Right forelimb (tissue), 1 donor: ENCODE data around the gene TRNP1.

Source experiments
- DNase-seq: peaks from one replicate; pipeline ENCODE4 v3.0.0-alpha.2; 2018

Gene TRNP1

DNA sequence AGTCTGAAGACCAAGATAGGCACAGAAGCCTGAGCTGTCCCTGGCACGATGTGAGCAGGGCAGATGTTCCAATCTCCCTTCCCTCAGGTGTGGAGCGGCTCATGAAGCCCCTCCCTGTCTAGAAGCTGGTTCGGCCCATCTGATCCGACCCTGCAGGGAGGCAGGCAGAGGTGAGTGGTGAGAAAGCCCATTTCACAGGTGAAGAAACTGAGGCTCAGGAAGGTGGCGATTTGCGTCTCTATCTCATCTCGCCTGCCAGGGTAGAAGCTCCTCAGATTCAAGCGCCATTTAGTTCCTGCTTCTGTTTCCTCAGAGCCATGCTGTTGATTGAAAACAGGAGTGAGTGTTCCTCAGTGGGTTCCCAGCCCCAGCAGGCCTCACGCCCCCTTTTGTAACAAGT is 36.0 kb downstream of the TRNP1 start:
- DNase-seq, result no peak

DNA sequence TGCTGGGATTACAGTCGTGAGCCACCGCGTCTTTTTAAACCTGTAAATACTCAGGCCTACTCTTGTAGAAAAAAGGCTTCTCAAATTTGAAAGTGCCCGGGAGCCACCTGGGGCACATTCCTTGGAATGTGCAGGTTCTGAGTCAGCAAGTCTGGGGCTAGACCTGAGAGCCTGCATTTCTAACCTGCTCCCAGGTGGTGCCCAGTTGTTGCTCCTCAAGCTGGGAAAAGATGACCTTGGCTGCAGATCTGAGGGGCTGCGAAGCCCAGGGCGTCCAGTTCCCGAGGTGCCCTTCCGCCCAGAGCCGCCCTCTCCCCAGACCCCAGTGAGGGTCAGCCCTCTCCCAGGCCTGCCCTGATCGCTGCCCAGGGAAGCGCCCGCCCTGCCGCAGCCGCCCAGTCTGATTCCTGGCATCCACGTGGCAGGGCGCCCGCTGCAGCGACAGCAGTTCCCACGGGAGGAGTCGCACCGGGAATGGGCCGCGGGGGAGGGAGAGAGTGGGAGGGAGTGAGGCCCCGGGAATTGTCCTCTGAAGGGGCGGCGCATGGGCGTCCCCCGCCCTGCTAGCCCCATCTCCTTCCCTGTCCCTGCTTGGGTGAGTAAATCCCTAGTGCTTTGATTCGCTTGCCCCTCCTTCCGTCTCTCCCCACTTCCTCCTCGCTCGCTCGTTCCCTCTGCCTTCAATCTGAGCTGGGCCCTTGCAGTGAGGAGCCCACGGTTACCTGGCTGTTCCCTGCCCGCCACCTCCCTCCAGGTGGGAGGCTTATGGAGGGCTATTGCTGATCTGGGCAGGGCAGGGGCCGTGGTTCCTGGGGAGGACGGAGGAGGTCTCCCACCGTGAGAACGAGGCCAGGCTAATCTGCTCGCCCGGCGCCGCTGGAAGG is 38.0 kb downstream of the TRNP1 start:
- peak; percentile 68 for DNase-seq

DNA sequence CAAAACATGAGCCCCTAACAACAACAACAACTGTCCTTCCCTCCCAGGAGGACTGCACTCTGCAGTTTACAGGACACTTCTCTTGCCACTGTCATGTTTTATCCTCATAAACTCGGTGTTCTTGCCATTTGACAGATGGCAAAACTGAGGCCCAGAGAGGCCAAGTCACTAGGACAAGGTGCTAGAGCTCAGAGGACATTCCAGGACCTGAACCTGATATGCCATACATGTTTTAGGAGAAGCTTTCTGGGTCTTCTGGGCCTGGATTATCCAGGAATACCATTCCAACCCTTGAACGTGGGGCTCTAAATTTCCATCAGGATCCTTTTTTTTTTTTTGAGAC is 38.6 kb downstream of the TRNP1 start:
- DNase-seq, result no peak

DNA sequence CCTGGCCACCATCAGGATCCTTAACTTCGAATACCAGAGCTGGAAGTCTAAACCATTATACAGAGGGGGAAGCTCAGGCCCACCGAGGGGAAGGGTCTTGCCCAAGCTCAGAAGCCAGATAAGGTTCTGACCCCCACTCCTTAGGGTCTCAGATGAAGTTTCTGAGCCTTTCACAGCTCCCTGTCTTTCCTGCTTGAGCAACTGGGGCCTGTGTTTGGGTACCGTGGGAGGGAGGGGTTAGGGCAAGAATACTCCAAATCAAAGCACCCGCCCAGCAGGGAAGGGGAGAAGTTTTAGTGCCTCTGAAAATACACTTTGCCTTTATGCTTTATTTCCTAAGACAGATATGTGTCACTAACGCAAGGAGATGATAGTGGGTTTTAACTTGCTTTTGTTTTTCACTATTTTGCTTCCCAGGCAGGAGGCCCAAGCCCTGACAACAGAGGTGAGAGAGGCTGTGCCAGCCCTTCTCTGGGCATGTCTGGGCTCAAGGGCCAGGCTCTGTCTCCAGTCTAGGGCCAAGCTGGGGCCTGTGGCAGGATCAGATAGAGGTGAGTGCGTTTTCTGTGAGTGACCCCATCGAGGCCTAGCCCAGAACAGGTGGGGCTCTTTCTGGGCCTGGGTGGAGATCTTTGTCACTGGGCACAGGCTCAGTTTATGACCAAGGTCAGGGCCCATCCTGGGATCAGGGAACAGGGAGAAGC is 39.7 kb downstream of the TRNP1 start:
- no peak for DNase-seq

DNA sequence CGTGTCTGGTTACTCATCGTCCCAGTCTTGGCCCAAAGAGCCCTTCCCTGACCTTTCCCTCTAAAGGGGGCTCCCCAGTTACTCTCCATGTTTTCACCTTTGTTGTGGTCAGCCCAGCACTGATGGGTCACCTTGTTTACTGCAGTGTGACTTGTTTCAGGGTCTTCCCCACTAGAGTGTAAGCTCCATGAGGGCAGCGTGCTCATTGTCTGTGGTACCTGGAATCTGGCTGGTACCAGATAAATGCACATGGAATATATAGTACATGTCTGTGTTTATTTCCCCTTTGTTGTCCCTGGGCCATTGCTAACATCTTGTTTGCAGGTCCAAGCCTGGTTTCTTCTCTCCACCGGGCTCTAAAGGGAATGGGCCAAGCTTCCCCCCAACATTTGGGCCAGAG is 41.9 kb downstream of the TRNP1 start:
- DNase-seq, result no peak

DNA sequence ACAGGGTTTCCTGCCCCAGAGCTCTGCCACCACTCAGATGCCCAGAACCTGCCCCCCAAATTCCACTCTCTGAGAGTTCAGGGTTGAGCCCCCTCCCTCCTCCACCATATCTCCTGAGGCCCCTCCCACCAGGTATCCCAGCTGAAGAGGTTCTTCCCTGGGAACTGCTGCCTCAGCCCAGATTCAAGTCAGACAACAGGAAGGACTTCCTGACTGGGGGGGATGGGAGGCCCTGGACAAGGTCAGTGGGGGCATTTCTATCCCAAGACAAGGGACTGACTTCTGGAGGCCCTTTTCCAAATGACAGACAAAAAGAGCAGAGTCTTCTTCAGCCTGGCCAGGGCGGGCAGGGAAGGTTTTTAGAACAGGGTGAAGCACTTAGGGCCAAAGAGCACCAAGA is 43.2 kb downstream of the TRNP1 start:
- DNase-seq, result no peak

DNA sequence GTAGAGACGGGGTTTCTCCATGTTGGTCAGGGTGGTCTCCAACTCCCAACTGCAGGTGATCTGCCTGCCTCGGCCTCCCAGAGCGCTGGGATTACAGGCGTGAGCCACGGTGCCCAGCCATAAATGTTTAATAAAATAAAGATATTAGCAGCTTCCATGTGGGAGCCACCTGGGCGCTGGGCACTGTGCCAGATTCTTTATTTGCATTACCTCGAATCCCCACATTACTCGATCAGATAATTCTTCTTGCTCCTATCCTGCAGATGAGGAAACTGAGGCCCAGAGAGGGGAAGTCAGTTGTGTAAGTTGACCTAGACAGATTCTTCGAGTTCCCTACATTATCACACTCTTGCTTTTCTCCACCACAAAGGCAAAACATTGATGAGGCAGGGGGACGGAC is 44.0 kb downstream of the TRNP1 start:
- no peak for DNase-seq

DNA sequence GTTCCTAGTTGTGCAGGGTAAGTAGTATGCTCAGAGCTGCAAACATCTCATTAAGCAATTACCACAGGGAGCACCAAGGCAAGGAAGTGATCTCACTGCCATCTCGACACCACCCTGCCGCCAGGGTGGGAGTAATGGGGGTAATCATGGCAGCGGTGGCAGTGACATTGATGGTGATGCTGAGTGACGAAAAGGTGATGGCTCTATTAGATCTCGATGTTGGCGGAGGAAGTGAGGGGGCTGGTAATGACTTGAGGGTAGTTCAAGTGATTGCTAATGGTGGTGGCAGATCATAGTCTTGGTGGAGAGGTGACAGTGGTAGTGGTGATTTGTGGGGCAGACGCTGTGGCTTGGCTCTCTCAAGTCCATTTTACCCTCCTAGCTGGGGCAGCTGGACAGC is 44.5 kb downstream of the TRNP1 start:
- DNase-seq, result no peak

DNA sequence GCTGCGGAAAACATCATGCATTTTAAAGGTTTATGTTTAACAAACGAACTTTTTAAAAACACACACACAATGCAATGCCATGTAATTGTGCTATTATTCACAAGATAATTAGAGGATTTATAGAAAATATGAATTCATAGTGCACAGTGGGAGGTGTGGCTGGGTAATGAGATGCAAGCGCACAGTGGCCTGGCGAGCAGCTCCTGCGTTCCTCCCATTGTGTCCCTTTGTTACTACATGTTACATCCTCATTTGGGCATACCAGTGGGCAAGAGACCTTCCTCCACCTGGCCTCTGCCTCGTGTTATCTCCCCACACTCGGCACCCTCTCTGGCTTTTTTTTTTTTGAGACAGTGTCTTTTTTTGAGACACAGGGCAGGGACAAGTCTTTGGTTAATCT is 49.2 kb downstream of the TRNP1 start:
- DNase-seq, result no peak

DNA sequence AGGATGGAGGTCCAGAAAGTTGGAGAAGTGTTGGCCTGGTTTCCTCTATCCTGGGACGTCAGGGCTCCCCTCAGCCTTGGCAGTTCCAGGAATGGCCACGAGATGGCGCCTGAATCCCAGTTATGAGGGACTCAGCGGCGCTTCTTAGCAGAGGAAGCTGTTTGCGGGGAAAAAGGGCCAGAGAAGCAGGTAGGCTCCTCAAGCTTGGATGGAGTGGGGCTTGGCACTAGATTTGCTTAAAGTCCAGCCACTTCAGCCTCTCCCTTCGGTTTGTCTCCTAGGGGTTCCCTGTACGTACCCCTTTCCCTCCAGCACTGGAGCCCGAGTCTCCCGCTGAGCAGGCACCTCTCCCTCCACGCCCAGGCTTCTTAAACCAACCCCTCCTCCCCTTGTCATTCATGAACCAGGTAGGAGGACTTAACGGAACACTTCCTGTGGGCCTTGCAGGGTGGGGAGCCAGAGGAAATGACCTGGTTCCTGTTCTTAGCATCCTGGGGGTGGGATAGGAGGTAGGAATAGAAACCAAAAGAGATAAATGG is 51.2 kb downstream of the TRNP1 start:
- DNase-seq, result peak; percentile 90

DNA sequence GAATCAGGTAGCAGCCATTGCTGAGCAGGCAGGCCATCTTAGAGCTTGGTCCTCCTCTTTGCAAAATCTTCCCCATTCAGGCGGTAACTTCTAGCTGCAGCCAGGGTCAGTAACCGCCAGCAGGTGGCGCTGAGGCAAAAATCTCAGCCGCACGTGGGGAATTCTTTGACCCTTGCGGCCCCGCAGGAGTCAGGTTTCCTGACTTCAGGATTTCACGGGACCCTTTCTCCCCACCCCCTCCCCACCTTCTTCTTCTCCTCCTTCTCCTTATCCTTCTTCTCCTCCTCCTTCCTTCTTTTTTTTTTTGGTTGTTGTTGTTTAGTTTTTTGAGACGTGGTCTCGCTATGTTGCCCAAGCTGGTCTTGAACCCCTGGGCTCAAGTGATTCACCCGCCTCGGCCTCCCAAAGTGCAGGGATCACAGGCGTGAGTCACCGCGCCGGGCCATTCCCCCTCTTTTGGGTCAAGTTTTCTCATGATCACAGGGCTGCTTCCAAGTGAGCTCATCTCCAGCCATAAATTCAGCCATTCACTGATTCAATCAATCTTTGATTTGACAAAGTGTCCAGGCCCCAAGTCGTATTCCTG is 52.6 kb downstream of the TRNP1 start:
- DNase-seq, result peak; percentile 79

DNA sequence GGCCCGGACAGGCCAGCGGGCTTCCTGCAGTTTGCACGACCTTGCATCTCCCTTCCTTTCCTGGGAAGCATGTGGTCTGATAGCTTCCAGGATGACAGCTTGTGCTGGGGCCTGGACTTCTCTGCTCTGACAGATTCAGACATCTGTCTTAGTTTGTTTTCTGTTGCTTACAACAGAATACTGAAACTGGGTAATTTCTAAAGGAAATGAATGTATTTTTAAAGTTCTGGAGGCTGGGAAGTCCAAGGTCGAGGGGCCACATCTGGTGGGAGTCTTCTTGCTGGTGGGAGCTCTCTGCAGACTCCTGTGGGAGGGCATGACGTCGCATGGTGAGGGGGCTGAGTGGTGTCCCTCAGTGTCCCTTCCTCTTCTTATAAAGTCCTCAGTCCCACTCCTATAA is 54.4 kb downstream of the TRNP1 start:
- no peak for DNase-seq

DNA sequence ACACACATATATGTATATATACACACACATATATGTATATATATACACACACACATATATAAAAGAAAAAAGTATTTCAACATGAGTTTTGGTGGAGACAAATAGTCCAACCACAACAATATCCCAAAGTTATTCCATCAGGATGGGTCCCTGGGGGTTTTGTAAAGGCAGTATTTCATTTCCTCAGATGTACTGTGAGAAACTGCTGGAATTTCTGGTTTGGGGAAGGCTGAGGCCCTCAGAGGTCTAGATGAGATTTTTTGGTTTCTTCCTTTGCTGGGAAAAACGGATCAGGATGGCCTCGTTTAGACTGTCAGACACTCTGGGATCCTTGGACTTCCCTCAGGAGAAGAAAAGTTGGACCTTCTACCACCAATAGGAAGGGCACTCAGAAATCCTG is 55.6 kb downstream of the TRNP1 start:
- no peak for DNase-seq

DNA sequence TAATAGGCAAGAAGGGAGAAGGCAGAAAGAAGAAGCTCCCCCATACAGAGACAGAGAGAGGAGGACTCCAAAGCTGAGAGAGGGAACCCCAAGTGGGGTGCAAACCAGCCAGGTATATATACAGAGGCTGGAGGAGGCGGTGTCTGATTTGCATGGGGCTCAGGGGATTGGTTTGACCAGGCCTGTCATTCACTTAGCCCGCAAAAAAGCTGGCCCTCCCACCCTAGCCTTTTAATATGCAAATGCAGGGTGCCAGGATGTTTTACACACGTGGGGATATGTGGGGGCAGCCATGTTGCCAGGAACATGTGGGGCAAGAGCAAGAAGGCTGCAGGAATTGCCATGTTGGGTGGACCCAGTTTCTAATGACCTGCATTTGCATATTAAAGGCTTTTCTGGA is 56.1 kb downstream of the TRNP1 start:
- no peak for DNase-seq
